HCT116 (cell line): ENCODE measurements around the gene CIC. TPM values are rescaled to one million over a fixed set of nuclear protein-coding genes. Genes with fewer than 3 reads are reported as not detected.

Source experiments
- ATAC-seq: fragments of 200-7000 bp; cut with Tn5 transposase; 2 replicates; pipeline ENCODE4 v1.9.1; 2020; ENCODE audit warnings: mild to moderate bottlenecking, moderate library complexity
- BruUV-seq: library from RNA; stranded (reverse); fragments of 400-500 nt; replicated peaks from 2 replicates; lab custom pipeline; 2021; lab: Mats Ljungman, UMichigan
- CTCF ChIA-PET: fragments of 300-600 bp; sonication (Branson Sonifier 250); formaldehyde crosslinking; loops from one replicate; lab custom pipeline; 2021; ENCODE audit warnings: antibody characterized with exemption; lab: Charles Lee
- POLR2A ChIA-PET: fragments of 300-600, 350-600 bp; sonication (Branson Sonifier 250); formaldehyde crosslinking; loops from one replicate; lab custom pipeline; 2021; ENCODE audit warnings: antibody characterized with exemption; lab: Charles Lee
- RAD21 ChIA-PET, 2 experiments: fragments of 300-600 bp; sonication (Branson Sonifier 250); formaldehyde crosslinking; loops; one replicate each; lab custom pipeline; 2023; ENCODE audit warnings: low total read pairs in 2 of 2; ENCODE audit not compliant: uncharacterized antibody in 2 of 2, unreplicated experiment in 2 of 2, low non-redundant PET in 1 of 2; lab: Charles Lee
- DNase-seq: peaks from one replicate; pipeline ENCODE4 v3.0.0-alpha.2; 2010; ENCODE audit warnings: low read depth, low spot score
- H2AFZ ChIP-seq: fragments of 200-600 bp; shearing (Covaris generic), sonication (generic); 2 replicates; pipeline ENCODE4 v1.6.1; 2017; ENCODE audit warnings: low read depth, mixed run types, mixed read lengths, antibody characterized with exemption, low read length; ENCODE audit not compliant: poor library complexity, severe bottlenecking
- H3K27ac ChIP-seq: 2 replicates; pipeline ENCODE4 v1.5.1; 2012; ENCODE audit warnings: low read depth, low read length
- H3K27me3 ChIP-seq: fragments of 200-600 bp; sonication (generic); 2 replicates; pipeline ENCODE4 v1.6.1; 2016; ENCODE audit warnings: mixed run types, low read length, mixed read lengths; ENCODE audit not compliant: insufficient read depth
- H3K36me3 ChIP-seq, 2 experiments: fragments of 200-500 bp in 1 of 2; fragments of 200-600 bp in 1 of 2; sonication (Bioruptor generic) in 1 of 2; sonication (generic) in 1 of 2; 2 replicates each; pipeline versions ENCODE4 v1.5.1 to v1.6.1; 2014 to 2016; ENCODE audit warnings: low read length in 2 of 2, inconsistent platforms in 1 of 2, mixed read lengths in 1 of 2, mixed run types in 1 of 2; ENCODE audit not compliant: insufficient read depth in 2 of 2, control insufficient read depth in 1 of 2
- H3K4me1 ChIP-seq, 2 experiments: fragments of 200-600 bp in 1 of 2; sonication (generic) in 1 of 2; 2 replicates each; pipeline versions ENCODE4 v1.5.1 to v1.6.1; 2012 to 2017; ENCODE audit warnings: low read length in 2 of 2, inconsistent platforms in 1 of 2, mild to moderate bottlenecking in 1 of 2, mixed read lengths in 1 of 2, mixed run types in 1 of 2, moderate library complexity in 1 of 2; ENCODE audit not compliant: insufficient read depth in 2 of 2, control insufficient read depth in 1 of 2
- H3K4me2 ChIP-seq: fragments of 200-600 bp; sonication (generic); 2 replicates; pipeline ENCODE4 v1.6.1; 2017; ENCODE audit warnings: mixed run types, low read length, mixed read lengths
- H3K4me3 ChIP-seq, 2 experiments: fragments of 200-600 bp in 1 of 2; sonication (generic) in 1 of 2; replicated peaks in 1 of 2; 2 replicates each; pipeline ENCODE4 v1.5.1; 2011 to 2016; ENCODE audit warnings: low read length in 2 of 2, control low read depth in 1 of 2, low read depth in 1 of 2, mild to moderate bottlenecking in 1 of 2, mixed read lengths in 1 of 2, mixed run types in 1 of 2
- H3K79me2 ChIP-seq: fragments of 200-600 bp; sonication (generic); 2 replicates; pipeline ENCODE4 v1.6.1; 2017; ENCODE audit warnings: mild to moderate bottlenecking, mixed run types, low read length, moderate library complexity, mixed read lengths; ENCODE audit not compliant: insufficient read depth
- H3K9ac ChIP-seq: fragments of 200-600 bp; sonication (generic); 2 replicates; pipeline ENCODE4 v1.6.1; 2016; ENCODE audit warnings: low read length, mixed read lengths
- H3K9me2 ChIP-seq: fragments of 200-600 bp; sonication (generic), shearing (Covaris generic); 2 replicates; pipeline ENCODE4 v1.6.1; 2017; ENCODE audit warnings: mixed run types, mild to moderate bottlenecking, moderate library complexity; ENCODE audit not compliant: insufficient read depth
- H3K9me3 ChIP-seq, 2 experiments: fragments of 200-500 bp in 1 of 2; fragments of 200-600 bp in 1 of 2; sonication (Bioruptor generic) in 1 of 2; sonication (generic) in 1 of 2; 2 replicates each; pipeline ENCODE4 v1.6.1; 2014 to 2017; ENCODE audit warnings: low read length in 2 of 2, mixed read lengths in 2 of 2, inconsistent platforms in 1 of 2, low read depth in 1 of 2, mild to moderate bottlenecking in 1 of 2, mixed run types in 1 of 2, moderate library complexity in 1 of 2; ENCODE audit not compliant: control insufficient read depth in 1 of 2, insufficient read depth in 1 of 2
- H4K20me1 ChIP-seq: fragments of 200-600 bp; sonication (generic), shearing (Covaris generic); 2 replicates; pipeline ENCODE4 v1.6.1; 2017; ENCODE audit warnings: mixed run types, mild to moderate bottlenecking, moderate library complexity; ENCODE audit not compliant: insufficient read depth
- CEBPB ChIP-seq: IDR thresholded peaks from 2 replicates; pipeline ENCODE4 v1.6.1; 2012; ENCODE audit warnings: low read depth
- CTCF ChIP-seq, 3 experiments: fragments of 200-600 bp in 1 of 3; sonication (generic) in 1 of 3; IDR thresholded peaks in 2 of 3; conservative IDR thresholded peaks in 1 of 3; 2 replicates each; pipeline ENCODE4 v1.5.1; 2012 to 2017; ENCODE audit warnings: low read depth in 2 of 3, low read length in 2 of 3, antibody characterized with exemption in 1 of 3, borderline replicate concordance in 1 of 3, control low read depth in 1 of 3, mild to moderate bottlenecking in 1 of 3, mixed read lengths in 1 of 3, mixed run types in 1 of 3, moderate library complexity in 1 of 3; ENCODE audit not compliant: insufficient read depth in 1 of 3
- EGR1 ChIP-seq: IDR thresholded peaks from 2 replicates; pipeline ENCODE4 v1.6.1; 2012; ENCODE audit warnings: low read depth
- ELF1 ChIP-seq: IDR thresholded peaks from 2 replicates; pipeline ENCODE4 v1.6.1; 2012; ENCODE audit warnings: low read depth, borderline replicate concordance
- EZH2 ChIP-seq: fragments of 200-600 bp; sonication (generic); IDR thresholded peaks from 2 replicates; pipeline ENCODE4 v1.6.1; 2017; ENCODE audit warnings: antibody characterized with exemption, mixed run types
- EZH2phosphoT487 ChIP-seq: fragments of 200-600 bp; IDR thresholded peaks from 2 replicates; pipeline ENCODE4 v1.6.1; 2018; ENCODE audit warnings: antibody characterized with exemption, borderline replicate concordance
- FOSL1 ChIP-seq: IDR thresholded peaks from 2 replicates; pipeline ENCODE4 v1.6.1; 2012; ENCODE audit warnings: low read depth
- MAX ChIP-seq: IDR thresholded peaks from 2 replicates; pipeline ENCODE4 v1.6.1; 2012
- RAD21 ChIP-seq: IDR thresholded peaks from 2 replicates; pipeline ENCODE4 v1.6.1; 2012; ENCODE audit warnings: low read depth, mild to moderate bottlenecking
- REST ChIP-seq: IDR thresholded peaks from 2 replicates; pipeline ENCODE4 v1.6.1; 2012; ENCODE audit warnings: low read depth
- SIN3A ChIP-seq: IDR thresholded peaks from 2 replicates; pipeline ENCODE4 v1.6.1; 2012; ENCODE audit warnings: low read depth
- SRF ChIP-seq: IDR thresholded peaks from 2 replicates; pipeline ENCODE4 v1.6.1; 2012; ENCODE audit warnings: low read depth
- YY1 ChIP-seq: IDR thresholded peaks from 2 replicates; pipeline ENCODE4 v1.6.1; 2011; ENCODE audit warnings: low read length, low read depth, moderate library complexity, mild to moderate bottlenecking; ENCODE audit not compliant: insufficient replicate concordance; ENCODE audit errors: extremely low read depth
- ZNF274 ChIP-seq: fragments of 200-500 bp; sonication (Bioruptor generic); IDR thresholded peaks from 2 replicates; pipeline ENCODE4 v1.6.1; 2014; ENCODE audit warnings: mild to moderate bottlenecking, low read depth, low read length, inconsistent platforms
- intact Hi-C: fragments of 100-400 bp; cut with micrococcal nuclease; formaldehyde crosslinking; loops from 2 replicates; pipeline ENCODE4 v1.10.0; 2022
- total RNA-seq: library from RNA; stranded (reverse); gene quantifications from one replicate; pipeline ENCODE4 v1.2.1, GENCODE V29; 2021; ENCODE audit not compliant: unreplicated experiment

The CIC gene
- total RNA-seq, 1 experiment from 2014 or later: 52.0 TPM

GRCh38 chr19:42322305-42322704, 53.3 kb downstream of the CIC start:
- Histone ChIP-seq H3K36me3 (no peaks in the 10 kb centered on the region), H3K9me3 (no peaks in the 10 kb centered on the region), H3K27ac (no peak overlapping the region), H3K4me2 (no peak overlapping the region), H2AFZ (no peak overlapping the region), H4K20me1 (no peaks in the 10 kb centered on the region), H3K4me3 (no peak overlapping the region), H3K4me1 (peaks cover 7 to 16% of the 10 kb centered on the region in 2 experiments), H3K9me2 (no peaks in the 10 kb centered on the region), H3K9ac (no peak overlapping the region), H3K27me3 (no peaks in the 10 kb centered on the region), H3K79me2 (peaks cover 15% of the 10 kb centered on the region)
- DNase-seq (no peak), ATAC-seq (no peak)
- CTCF ChIA-PET: interaction anchor here (1.0 to 1.2 kb wide), 2 partner anchors 9 to 75 kb away, joined by 3 to 4 read pairs; partner anchors contain the start of gene TMEM145
- RAD21 ChIA-PET: no interaction called here
- no TSS peak for BruUV-seq
- TF ChIP-seq CTCF (IDR thresholded peaks at IDR 0.05 in 2 of 3, conservative IDR thresholded peaks at IDR 0.05 in 1 of 3; ENCODE audit: borderline replicate concordance in 1 of 3, insufficient read depth in 1 of 3, low read depth in 2 of 3, low read length in 2 of 3) (no peak), CEBPB (no peak), SIN3A (no peak), YY1 (no peak), EZH2 (no peak), EZH2phosphoT487 (no peak), FOSL1 (no peak)
- intact Hi-C loops: no loop called here
- POLR2A ChIA-PET: interaction anchor here (0.6 kb wide), 1 partner anchor 53 kb away, joined by 3 read pairs; the partner anchor contains the start of gene CIC

- POLR2A ChIA-PET: interaction anchor here (1.0 kb wide), 1 partner anchor 80 kb away, joined by 3 read pairs; no protein-coding TSS in a partner anchor
These were observed 54.4 kb downstream of the CIC start for GRCh38 chr19:42323473-42323851.

More at GRCh38 chr19:42323473-42323851, 54.4 kb downstream of the CIC start:
- BruUV-seq: no TSS peak
- intact Hi-C loops: no loop called here
- TF ChIP-seq YY1 (no peak), ELF1 (no peak), ZNF274 (no peak), SRF (no peak), EGR1 (no peak), FOSL1 (no peak), MAX (no peak), RAD21 (no peak), REST (no peak), SIN3A (no peak)
- TF ChIP-seq, all 23 proteins: peak for 0
- Histone ChIP-seq H2AFZ (no peak overlapping the region), H3K36me3 (no peaks in the 10 kb centered on the region), H3K9me3 (no peaks in the 10 kb centered on the region), H3K79me2 (peaks cover 17% of the 10 kb centered on the region), H4K20me1 (no peaks in the 10 kb centered on the region), H3K27ac (no peak overlapping the region), H3K4me3 (no peak overlapping the region), H3K9me2 (no peaks in the 10 kb centered on the region), H3K27me3 (no peaks in the 10 kb centered on the region), H3K9ac (no peak overlapping the region), H3K4me1 (peaks cover 10 to 17% of the 10 kb centered on the region in 2 experiments), H3K4me2 (no peak overlapping the region)
- CTCF ChIA-PET: no interaction called here
- RAD21 ChIA-PET: no interaction called here
- ATAC-seq: no peak
- no peak for DNase-seq
